MM.1S (cell line): ENCODE data around the gene WNT2.

Experiments used
- DNase-seq: peaks from one replicate; pipeline ENCODE4 v3.0.0-alpha.2; 2015
- H2AFZ ChIP-seq: fragments of 300-600 bp; sonication (generic); 2 replicates; pipeline ENCODE4 v1.6.0; 2016; ENCODE audit warnings: antibody characterized with exemption, low read length
- H3F3A ChIP-seq: fragments of 300-600 bp; sonication (generic); 2 replicates; pipeline ENCODE4 v1.6.1; 2016; ENCODE audit warnings: mild to moderate bottlenecking, antibody characterized with exemption, low read length, moderate library complexity, mixed read lengths; ENCODE audit not compliant: insufficient read depth
- H3K27ac ChIP-seq: fragments of 300-600 bp; sonication (generic); 2 replicates; pipeline ENCODE4 v1.5.1; 2016; ENCODE audit warnings: mild to moderate bottlenecking, low read length
- H3K27me3 ChIP-seq: fragments of 300-600 bp; sonication (generic); replicated peaks from 2 replicates; pipeline ENCODE4 v1.6.0; 2016; ENCODE audit warnings: low read length; ENCODE audit not compliant: insufficient read depth
- H3K36me3 ChIP-seq: fragments of 300-600 bp; sonication (generic); replicated peaks from 2 replicates; pipeline ENCODE4 v1.6.1; 2016; ENCODE audit warnings: mild to moderate bottlenecking, low read length, mixed read lengths; ENCODE audit not compliant: insufficient read depth
- H3K4me1 ChIP-seq: fragments of 300-600 bp; sonication (generic); 2 replicates; pipeline ENCODE4 v1.6.1; 2016; ENCODE audit warnings: low read length, mixed read lengths
- H3K4me2 ChIP-seq: fragments of 300-600 bp; sonication (generic); 2 replicates; pipeline ENCODE4 v1.6.0; 2016; ENCODE audit warnings: low read depth, low read length
- H3K4me3 ChIP-seq: fragments of 300-600 bp; sonication (generic); 2 replicates; pipeline ENCODE4 v1.5.1; 2016; ENCODE audit warnings: low read length, mixed read lengths
- H3K79me2 ChIP-seq: fragments of 300-600 bp; sonication (generic); 2 replicates; pipeline ENCODE4 v1.6.1; 2016; ENCODE audit warnings: mixed run types, low read length, mixed read lengths
- H3K9ac ChIP-seq: fragments of 300-600 bp; sonication (generic); 2 replicates; pipeline ENCODE4 v1.6.1; 2016; ENCODE audit warnings: low read length, mixed read lengths
- H3K9me2 ChIP-seq: fragments of 300-600 bp; sonication (generic); replicated peaks from 2 replicates; pipeline ENCODE4 v1.6.1; 2016; ENCODE audit warnings: mild to moderate bottlenecking, low read length, mixed read lengths; ENCODE audit not compliant: insufficient read depth
- H3K9me3 ChIP-seq: fragments of 300-600 bp; sonication (generic); replicated peaks from 2 replicates; pipeline ENCODE4 v1.6.1; 2016; ENCODE audit warnings: mild to moderate bottlenecking, low read length, mixed read lengths; ENCODE audit not compliant: insufficient read depth
- H4K20me1 ChIP-seq: fragments of 300-600 bp; sonication (generic); 2 replicates; pipeline ENCODE4 v1.6.1; 2016; ENCODE audit warnings: mild to moderate bottlenecking, low read length, moderate library complexity, mixed read lengths; ENCODE audit not compliant: insufficient read depth
- EZH2 ChIP-seq: fragments of 300-600 bp; sonication (generic); optimal IDR thresholded peaks from 2 replicates; pipeline ENCODE3; 2017; ENCODE audit warnings: low read depth, mild to moderate bottlenecking, antibody characterized with exemption, low read length, mixed read lengths
- EZH2phosphoT487 ChIP-seq: fragments of 300-600 bp; sonication (generic); IDR thresholded peaks from 2 replicates; pipeline ENCODE4 v1.6.1; 2018; ENCODE audit warnings: antibody characterized with exemption, low read length
- TF ChIP-seq, protein P1 (sequence below): fragments of 300-600 bp; sonication (generic); IDR thresholded peaks from 2 replicates; pipeline ENCODE4 v1.5.1; 2016; ENCODE audit warnings: antibody characterized with exemption, low read length, mixed read lengths

WNT2 gene

DNA sequence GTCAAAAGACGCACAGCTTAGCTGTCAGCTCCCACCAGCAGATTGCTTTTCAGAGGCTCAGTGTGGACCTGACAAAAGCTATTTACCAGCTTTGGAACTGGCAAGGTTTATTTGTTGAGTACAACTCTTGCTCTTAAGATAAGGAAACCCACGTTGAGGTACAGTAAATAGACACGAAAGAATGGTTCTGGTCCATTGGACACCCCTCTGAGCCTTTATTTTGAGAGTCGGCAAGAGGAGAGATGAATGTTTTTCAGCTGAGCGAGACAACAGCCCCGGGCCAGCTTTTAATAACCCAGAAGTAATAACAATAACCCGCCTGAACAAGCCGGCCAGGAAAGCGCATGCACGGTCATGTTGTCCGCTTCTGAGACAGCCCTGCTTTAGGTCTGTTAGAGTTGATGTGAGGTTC is 49.0 kb downstream of the WNT2 start:
- no peak overlapping the region for H3K4me3 ChIP-seq
- H3K27me3 ChIP-seq: no peaks in the 10 kb centered on the region
- H3K9me2 ChIP-seq: no peaks in the 10 kb centered on the region
- no peaks in the 10 kb centered on the region for H4K20me1 ChIP-seq
- H3K79me2 ChIP-seq: no peaks in the 10 kb centered on the region
- no peak overlapping the region for H3K9ac ChIP-seq
- no peak overlapping the region for H2AFZ ChIP-seq
- H3K4me2 ChIP-seq: no peak overlapping the region
- no peak for DNase-seq
- H3K4me1 ChIP-seq: no peaks in the 10 kb centered on the region
- H3K9me3 ChIP-seq: no peaks in the 10 kb centered on the region
- no peaks in the 10 kb centered on the region for H3F3A ChIP-seq
- TF ChIP-seq EZH2phosphoT487 (no peak), EZH2 (no peak)
- TF ChIP-seq, protein P1, sequence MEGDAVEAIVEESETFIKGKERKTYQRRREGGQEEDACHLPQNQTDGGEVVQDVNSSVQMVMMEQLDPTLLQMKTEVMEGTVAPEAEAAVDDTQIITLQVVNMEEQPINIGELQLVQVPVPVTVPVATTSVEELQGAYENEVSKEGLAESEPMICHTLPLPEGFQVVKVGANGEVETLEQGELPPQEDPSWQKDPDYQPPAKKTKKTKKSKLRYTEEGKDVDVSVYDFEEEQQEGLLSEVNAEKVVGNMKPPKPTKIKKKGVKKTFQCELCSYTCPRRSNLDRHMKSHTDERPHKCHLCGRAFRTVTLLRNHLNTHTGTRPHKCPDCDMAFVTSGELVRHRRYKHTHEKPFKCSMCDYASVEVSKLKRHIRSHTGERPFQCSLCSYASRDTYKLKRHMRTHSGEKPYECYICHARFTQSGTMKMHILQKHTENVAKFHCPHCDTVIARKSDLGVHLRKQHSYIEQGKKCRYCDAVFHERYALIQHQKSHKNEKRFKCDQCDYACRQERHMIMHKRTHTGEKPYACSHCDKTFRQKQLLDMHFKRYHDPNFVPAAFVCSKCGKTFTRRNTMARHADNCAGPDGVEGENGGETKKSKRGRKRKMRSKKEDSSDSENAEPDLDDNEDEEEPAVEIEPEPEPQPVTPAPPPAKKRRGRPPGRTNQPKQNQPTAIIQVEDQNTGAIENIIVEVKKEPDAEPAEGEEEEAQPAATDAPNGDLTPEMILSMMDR: no peak
- H3K36me3 ChIP-seq: no peaks in the 10 kb centered on the region
- no peak overlapping the region for H3K27ac ChIP-seq

DNA sequence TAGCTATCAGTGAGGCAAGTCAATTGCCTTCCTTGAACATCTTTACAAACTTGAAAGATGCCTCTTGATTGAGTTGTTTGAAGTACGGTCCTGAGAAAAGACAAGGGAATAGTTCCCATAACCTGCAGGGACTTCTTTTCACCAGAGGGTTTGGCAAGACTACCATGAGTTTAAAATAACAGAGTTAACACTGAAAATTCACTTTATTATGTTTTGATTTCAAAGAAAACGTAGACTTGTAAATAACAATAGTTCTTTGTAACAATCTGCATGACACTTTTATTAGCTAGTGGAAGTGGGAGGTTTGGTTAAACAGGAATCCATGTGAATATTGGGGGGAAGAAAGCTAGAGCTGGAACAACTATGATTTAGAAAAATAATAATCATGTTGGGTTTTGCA is 49.5 kb downstream of the WNT2 start:
- Histone ChIP-seq H4K20me1 (no peaks in the 10 kb centered on the region), H3K4me1 (no peaks in the 10 kb centered on the region), H3K79me2 (no peaks in the 10 kb centered on the region), H3K4me3 (no peak overlapping the region), H3K4me2 (no peak overlapping the region), H3K9me2 (no peaks in the 10 kb centered on the region), H3K36me3 (no peaks in the 10 kb centered on the region), H3F3A (no peaks in the 10 kb centered on the region), H3K27me3 (no peaks in the 10 kb centered on the region), H3K27ac (no peak overlapping the region), H3K9ac (no peak overlapping the region), H2AFZ (no peak overlapping the region), H3K9me3 (no peaks in the 10 kb centered on the region)
- no peak for DNase-seq
- TF ChIP-seq EZH2: no peak
- TF ChIP-seq, protein P1: no peak
- TF ChIP-seq EZH2phosphoT487: no peak

DNA sequence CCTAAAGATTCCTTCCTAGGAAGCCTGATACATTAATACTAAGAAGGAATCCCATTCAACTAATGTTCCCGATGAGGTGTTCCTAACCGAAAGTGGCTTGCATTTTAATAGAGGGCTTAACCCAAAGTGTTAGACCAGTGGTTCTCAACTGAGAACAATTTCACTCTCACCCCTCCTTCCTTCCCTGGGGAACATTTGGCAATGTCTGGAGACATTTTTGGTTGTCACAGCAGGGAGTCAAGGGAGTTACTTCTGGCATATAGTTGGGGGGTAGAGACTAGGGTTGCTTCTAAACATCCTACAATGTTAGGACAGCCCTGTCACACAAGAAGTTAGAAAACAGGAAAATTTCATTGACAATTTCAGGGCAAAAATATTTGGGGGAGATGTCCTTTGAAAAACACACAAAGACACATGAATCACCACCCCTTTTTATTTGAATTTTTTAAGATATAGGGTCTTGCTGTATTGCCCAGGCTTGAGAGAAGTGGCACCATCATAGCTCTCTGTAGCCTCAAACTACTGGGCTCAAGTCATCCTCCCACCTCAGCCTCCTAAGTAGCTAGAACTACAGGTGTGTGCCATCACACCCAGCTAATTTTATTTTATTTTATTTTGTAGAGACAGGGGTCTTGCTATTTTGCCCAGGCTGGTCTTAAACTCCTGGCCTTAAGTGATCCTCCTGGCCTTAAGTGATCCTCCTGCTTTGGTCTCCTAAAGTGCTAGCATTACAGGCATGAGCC is 50.7 kb downstream of the WNT2 start:
- no peaks in the 10 kb centered on the region for H3K36me3 ChIP-seq

More for the DNA sequence above, 50.7 kb downstream of the WNT2 start:
- Histone ChIP-seq H3K9me3 (no peaks in the 10 kb centered on the region), H3K79me2 (no peaks in the 10 kb centered on the region), H3K9ac (no peak overlapping the region), H4K20me1 (no peaks in the 10 kb centered on the region), H3K9me2 (no peaks in the 10 kb centered on the region), H3K4me1 (no peaks in the 10 kb centered on the region), H3K4me2 (no peak overlapping the region), H2AFZ (no peak overlapping the region), H3F3A (no peaks in the 10 kb centered on the region), H3K27me3 (no peaks in the 10 kb centered on the region), H3K27ac (no peak overlapping the region), H3K4me3 (no peak overlapping the region)
- DNase-seq: no peak
- TF ChIP-seq EZH2phosphoT487: no peak
- TF ChIP-seq, protein P1: no peak
- no peak for TF ChIP-seq EZH2
